Calu3 (cell line): ENCODE results near the gene ABI1. TPM values are rescaled to one million over a fixed set of nuclear protein-coding genes. Genes with fewer than 3 reads are reported as not detected.
"Not testable (repeated sequence)": the region's sequence is repeated elsewhere in the genome, so short reads cannot be mapped to it uniquely, and the experiment has no call there.

ENCODE experiments used
- BruUV-seq: library from RNA; stranded (reverse); fragments of 400-500 nt; replicated peaks from 2 replicates; lab custom pipeline; 2021; lab: Mats Ljungman, UMichigan
- CTCF ChIA-PET: fragments of 300-600 bp; sonication (Branson Sonifier 250); formaldehyde crosslinking; loops from one replicate; lab custom pipeline; 2022; ENCODE audit warnings: antibody characterized with exemption; lab: Charles Lee
- DNase-seq: peaks from one replicate; pipeline ENCODE4 v3.0.0; 2022
- H3K27ac Mint-ChIP-seq: one replicate; pipeline ENCODE4 v1.8.0; 2022; ENCODE audit warnings: mixed read lengths; ENCODE audit not compliant: unreplicated experiment
- H3K27me3 Mint-ChIP-seq: one replicate; pipeline ENCODE4 v1.8.0; 2022; ENCODE audit warnings: mixed read lengths; ENCODE audit not compliant: unreplicated experiment
- H3K36me3 Mint-ChIP-seq: one replicate; pipeline ENCODE4 v1.8.0; 2022; ENCODE audit warnings: mild to moderate bottlenecking, moderate library complexity, mixed read lengths; ENCODE audit not compliant: insufficient read depth, unreplicated experiment
- H3K4me1 Mint-ChIP-seq: one replicate; pipeline ENCODE4 v1.8.0; 2022; ENCODE audit warnings: mild to moderate bottlenecking, low read depth, mixed read lengths; ENCODE audit not compliant: unreplicated experiment
- H3K4me3 Mint-ChIP-seq: one replicate; pipeline ENCODE4 v1.8.0; 2022; ENCODE audit warnings: mild to moderate bottlenecking, low read depth, moderate library complexity, mixed read lengths; ENCODE audit not compliant: unreplicated experiment
- H3K9me3 Mint-ChIP-seq: one replicate; pipeline ENCODE4 v1.8.0; 2022; ENCODE audit warnings: low read depth, mixed read lengths; ENCODE audit not compliant: unreplicated experiment
- intact Hi-C: fragments of 100-400 bp; cut with micrococcal nuclease; formaldehyde crosslinking; loops from one replicate; pipeline ENCODE4 v1.10.0; 2022; ENCODE audit not compliant: unreplicated experiment
- total RNA-seq: library from RNA; stranded (reverse); gene quantifications from 2 replicates; pipeline ENCODE4 v1.2.3, GENCODE V29; 2022
- TF ChIP-seq, protein P1 (sequence below): fragments of 200-600 bp; IDR thresholded peaks from one replicate; pipeline ENCODE4 v1.8.0; 2022; ENCODE audit warnings: antibody characterized with exemption; ENCODE audit not compliant: unreplicated experiment

ABI1 gene
- total RNA-seq, 1 experiment from 2014 or later, result 61.9 TPM

GRCh38 chr10:26797340-26797739 is 63.4 kb downstream of the ABI1 start:
- Mint-ChIP-seq H3K9me3 (peaks cover 7% of the 10 kb centered on the region), H3K27me3 (no peaks in the 10 kb centered on the region)
- TF ChIP-seq, protein P1, sequence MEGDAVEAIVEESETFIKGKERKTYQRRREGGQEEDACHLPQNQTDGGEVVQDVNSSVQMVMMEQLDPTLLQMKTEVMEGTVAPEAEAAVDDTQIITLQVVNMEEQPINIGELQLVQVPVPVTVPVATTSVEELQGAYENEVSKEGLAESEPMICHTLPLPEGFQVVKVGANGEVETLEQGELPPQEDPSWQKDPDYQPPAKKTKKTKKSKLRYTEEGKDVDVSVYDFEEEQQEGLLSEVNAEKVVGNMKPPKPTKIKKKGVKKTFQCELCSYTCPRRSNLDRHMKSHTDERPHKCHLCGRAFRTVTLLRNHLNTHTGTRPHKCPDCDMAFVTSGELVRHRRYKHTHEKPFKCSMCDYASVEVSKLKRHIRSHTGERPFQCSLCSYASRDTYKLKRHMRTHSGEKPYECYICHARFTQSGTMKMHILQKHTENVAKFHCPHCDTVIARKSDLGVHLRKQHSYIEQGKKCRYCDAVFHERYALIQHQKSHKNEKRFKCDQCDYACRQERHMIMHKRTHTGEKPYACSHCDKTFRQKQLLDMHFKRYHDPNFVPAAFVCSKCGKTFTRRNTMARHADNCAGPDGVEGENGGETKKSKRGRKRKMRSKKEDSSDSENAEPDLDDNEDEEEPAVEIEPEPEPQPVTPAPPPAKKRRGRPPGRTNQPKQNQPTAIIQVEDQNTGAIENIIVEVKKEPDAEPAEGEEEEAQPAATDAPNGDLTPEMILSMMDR, result no peak

DNA sequence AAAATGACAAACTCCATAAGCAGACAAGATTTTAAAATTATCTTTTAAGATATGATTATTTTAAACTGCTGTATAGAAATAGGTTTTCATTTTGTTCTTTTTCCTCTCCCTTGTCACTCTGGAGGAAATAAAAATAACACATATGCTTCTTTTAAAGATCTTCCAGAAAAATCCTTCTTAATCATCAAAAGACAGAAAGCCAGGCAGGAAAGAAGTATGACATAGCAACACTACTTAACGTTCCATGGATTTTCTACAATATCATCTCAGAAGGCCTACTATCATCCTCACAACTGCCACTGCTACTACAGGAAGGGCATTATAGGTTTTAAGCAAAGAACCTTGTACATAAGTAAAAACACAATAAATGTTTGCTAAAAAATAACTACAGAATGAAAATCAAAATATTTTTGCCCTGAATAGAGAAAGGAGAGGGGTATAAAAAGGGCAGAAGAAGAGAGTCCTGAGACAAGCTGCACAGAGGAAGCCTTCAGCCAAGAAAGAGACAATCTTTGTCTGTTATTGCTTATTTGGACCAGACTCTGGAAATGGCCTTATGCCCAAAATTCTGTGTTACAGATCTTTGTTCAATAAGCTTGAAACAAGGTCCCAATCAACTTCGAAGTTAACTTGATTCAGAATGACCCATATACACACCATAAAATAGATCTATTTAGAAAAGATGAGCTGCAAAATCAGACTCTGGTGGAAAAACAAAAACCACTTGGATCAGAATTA is 67.8 kb downstream of the ABI1 start:
- intact Hi-C loops, result no loop called here
- no TSS peak for BruUV-seq
- no peak for DNase-seq
- CTCF ChIA-PET, result no interaction called here
- Mint-ChIP-seq H3K4me1 (no peaks in the 10 kb centered on the region), H3K36me3 (no peaks in the 10 kb centered on the region), H3K27ac (no peak overlapping the region), H3K27me3 (no peaks in the 10 kb centered on the region), H3K9me3 (peaks cover 5% of the 10 kb centered on the region), H3K4me3 (no peak overlapping the region)
- TF ChIP-seq, protein P1, result no peak

More at GRCh38 chr10:26797340-26797739, 63.4 kb downstream of the ABI1 start:
- Mint-ChIP-seq H3K4me1 (peaks cover 2% of the 10 kb centered on the region), H3K36me3 (no peaks in the 10 kb centered on the region), H3K4me3 (no peak overlapping the region), H3K27ac (no peak overlapping the region)
- DNase-seq, result no peak
- intact Hi-C loops, result no loop called here
- BruUV-seq, result no TSS peak
- CTCF ChIA-PET, result no interaction called here

GRCh38 chr10:26790221-26790995 is 70.3 kb downstream of the ABI1 start:
- DNase-seq, result no peak
- Mint-ChIP-seq H3K27ac (no peak overlapping the region), H3K9me3 (peaks cover 2% of the 10 kb centered on the region), H3K4me1 (peaks cover 14% of the 10 kb centered on the region), H3K36me3 (no peaks in the 10 kb centered on the region), H3K4me3 (no peak overlapping the region), H3K27me3 (no peaks in the 10 kb centered on the region)
- intact Hi-C loops, result no loop called here
- TF ChIP-seq, protein P1, result no peak
- BruUV-seq, result no TSS peak
- CTCF ChIA-PET, result no interaction called here

DNA sequence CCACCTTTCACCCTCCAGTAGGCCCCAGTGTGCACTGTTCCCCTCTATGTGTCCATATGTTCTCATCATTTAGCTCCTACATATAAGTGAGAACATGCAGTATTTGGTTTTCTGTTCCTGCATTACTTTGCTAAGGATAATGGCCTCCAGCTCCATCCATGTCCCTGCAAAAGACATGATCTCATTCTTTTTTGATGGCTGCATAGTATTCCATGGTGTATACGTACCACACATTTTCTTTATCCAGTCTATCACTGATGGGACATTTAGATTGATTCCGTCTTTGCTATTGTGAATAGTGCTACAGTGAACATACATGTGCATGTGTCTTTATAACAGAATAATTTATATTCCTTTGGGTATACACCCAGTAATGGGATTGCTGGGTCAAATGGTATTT is 71.0 kb downstream of the ABI1 start:
- H3K27ac Mint-ChIP-seq, DNase-seq, H3K9me3 Mint-ChIP-seq, CTCF ChIA-PET, intact Hi-C loops, H3K4me3 Mint-ChIP-seq, H3K27me3 Mint-ChIP-seq, H3K36me3 Mint-ChIP-seq, BruUV-seq: not testable (repeated sequence)
- H3K4me1 Mint-ChIP-seq, result peaks cover 16% of the 10 kb centered on the region
